ENCODE data around the gene VPS33A. TPM values are rescaled to one million over a fixed set of nuclear protein-coding genes. Genes with fewer than 3 reads are reported as not detected.

Gene VPS33A
- total and polyA plus RNA-seq, 2 of the 8 experiments (the other 6 are each of a cell fraction or from before 2014, with no cell fraction given) = 16.4 to 41.8 TPM

DNA sequence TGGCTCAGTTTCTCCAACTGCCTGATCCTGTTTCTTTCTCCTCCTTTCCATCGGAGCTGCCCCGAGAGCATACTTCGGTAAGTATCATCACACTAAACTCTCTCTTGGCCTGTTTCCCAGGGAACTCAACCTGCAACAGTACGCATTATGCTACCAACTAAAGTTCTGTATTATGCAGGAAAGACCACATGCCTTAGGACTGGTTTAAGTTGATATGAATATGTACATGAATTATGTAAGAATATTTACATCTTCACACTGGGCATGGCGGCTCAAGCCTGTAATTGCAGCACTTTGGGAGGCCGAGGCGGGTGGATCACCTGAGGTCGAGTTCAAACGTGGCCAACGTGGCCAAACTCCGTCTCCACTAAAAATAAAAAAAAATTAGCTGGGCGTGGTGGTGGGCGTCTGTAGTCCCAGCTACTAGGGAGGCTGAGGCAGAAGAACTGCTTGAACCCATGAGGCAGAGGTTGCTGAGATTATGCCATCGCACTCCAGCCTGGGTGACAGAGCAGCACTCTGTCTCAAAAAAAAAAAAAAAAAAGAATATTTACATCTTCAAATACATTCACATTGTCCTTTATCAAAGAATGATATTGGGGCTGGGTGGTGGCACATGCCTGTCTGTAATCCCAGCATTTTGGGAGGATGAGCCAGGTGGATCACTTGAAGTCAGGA is 31.9 kb upstream of the VPS33A start:
- Histone ChIP-seq H3K9me3 (ENCODE audit: insufficient read depth in 2 of 2, low read depth in 1 of 2, low read length in 1 of 2) (no peaks in the 10 kb centered on the region), H3K14ac (ENCODE audit: insufficient read length) (peak overlapping the region; percentile 72), H4K5ac (ENCODE audit: insufficient read length, low read depth, low read length) (no peak overlapping the region), H3K27me3 (replicated peaks in 1 of 4; ENCODE audit: control insufficient read depth in 3 of 4, extremely low read depth in 1 of 4, insufficient read depth in 3 of 4, low read length in 3 of 4) (no peaks in the 10 kb centered on the region), H3K23ac (ENCODE audit: insufficient read length) (no peak overlapping the region), H2AFZ (ENCODE audit: low read length) (no peak overlapping the region), H3K18ac (ENCODE audit: extremely low read depth, low read length) (no peak overlapping the region), H2BK5ac (ENCODE audit: low read depth, low read length) (no peak overlapping the region), H3K4ac (replicated peaks; ENCODE audit: insufficient read length, low read depth, low read length) (no peak overlapping the region), H4K91ac (replicated peaks; ENCODE audit: insufficient read length, low read length) (no peak overlapping the region), H3K9ac (replicated peaks in 1 of 4; ENCODE audit: extremely low read depth in 1 of 4, low read depth in 3 of 4, low read length in 3 of 4) (no peak overlapping the region), H2BK12ac (ENCODE audit: low read depth, low read length) (no peak overlapping the region), H3K4me1 (replicated peaks in 1 of 4; ENCODE audit: control insufficient read depth in 3 of 4, insufficient read depth in 4 of 4, low read length in 3 of 4) (peaks cover 0 to 2% (median 0%) of the 10 kb centered on the region in 4 experiments; a peak in 1 of 7 replicates), H3K79me2 (ENCODE audit: control insufficient read depth in 1 of 2, insufficient read depth in 2 of 2, low read length in 2 of 2) (no peaks in the 10 kb centered on the region), H2BK120ac (replicated peaks; ENCODE audit: low read depth, low read length) (no peak overlapping the region), H4K20me1 (replicated peaks in 1 of 2; ENCODE audit: control insufficient read depth in 1 of 2, insufficient read depth in 2 of 2, low read length in 2 of 2) (no peaks in the 10 kb centered on the region), H3K79me1 (ENCODE audit: low read depth, low read length) (no peaks in the 10 kb centered on the region), H3K36me3 (ENCODE audit: control insufficient read depth in 2 of 4, insufficient read depth in 4 of 4, low read length in 3 of 4) (no peaks in the 10 kb centered on the region), H2AK5ac (ENCODE audit: low read depth, low read length) (no peak overlapping the region), H2BK20ac (ENCODE audit: low read length) (no peak overlapping the region), H3K4me2 (ENCODE audit: insufficient read depth in 1 of 2, low read depth in 2 of 2, low read length in 2 of 2) (no peak overlapping the region), H3K56ac (replicated peaks; ENCODE audit: insufficient read length, low read depth, low read length) (no peak overlapping the region), H3K23me2 (ENCODE audit: low read depth, low read length) (no peaks in the 10 kb centered on the region), H3K4me3 (ENCODE audit: extremely low read depth in 1 of 4, insufficient read depth in 2 of 4, low read depth in 3 of 4, low read length in 4 of 4) (no peak overlapping the region), H3K27ac (ENCODE audit: low read depth, low read length) (no peak overlapping the region), H2BK15ac (ENCODE audit: low read length) (no peak overlapping the region), H4K8ac (ENCODE audit: extremely low read depth, insufficient read depth, low read length) (no peak overlapping the region)
- CTCF ChIA-PET (ENCODE audit: partially characterized antibody) = interaction anchor here (1.3 to 3.7 kb wide), 2 partner anchors 8 to 102 kb away, joined by 4 to 19 read pairs; no protein-coding TSS in a partner anchor
- FAIRE-seq = no peak
- peak in 1 of 2 experiments; percentile 17 for DNase-seq (ENCODE audit: low read depth in 1 of 2, low spot score in 2 of 2)
- POLR2A ChIA-PET (ENCODE audit: partially characterized antibody) = no interaction called here
- WGBS, 2 experiments (ENCODE audit: extremely low coverage in 1 of 2, insufficient coverage in 1 of 2, insufficient read length in 1 of 2, insufficient replicate concordance in 2 of 2, low coverage in 1 of 2, low lambda C conversion rate in 2 of 2, missing lambda C conversion rate in 1 of 2) = 95% methylated on average over 14 of the region's 14 CpGs; no CpG with 5 or more reads in 1 of the 2 experiments
- TF ChIP-seq SIN3A (conservative IDR thresholded peaks at IDR 0.05 in 1 of 2, IDR thresholded peaks at IDR 0.05 in 1 of 2; ENCODE audit: low read depth in 1 of 2, low read length in 2 of 2) (no peak), BRCA1 (IDR thresholded peaks at IDR 0.05; ENCODE audit: low read depth, low read length) (no peak), GABPA (IDR thresholded peaks at IDR 0.05; ENCODE audit: borderline replicate concordance, insufficient read depth, low read length) (no peak), CTBP2 (IDR thresholded peaks at IDR 0.05; ENCODE audit: borderline replicate concordance, insufficient read depth, insufficient read length, low read length) (no peak), ASH2L (IDR thresholded peaks at IDR 0.05; ENCODE audit: low read length) (no peak), SUZ12 (IDR thresholded peaks at IDR 0.05; ENCODE audit: low read length) (no peak), SIRT6 (IDR thresholded peaks at IDR 0.05; ENCODE audit: low read length) (no peak), TBP (IDR thresholded peaks at IDR 0.05; ENCODE audit: low read depth, low read length) (no peak)
- TF ChIP-seq, protein P1, sequence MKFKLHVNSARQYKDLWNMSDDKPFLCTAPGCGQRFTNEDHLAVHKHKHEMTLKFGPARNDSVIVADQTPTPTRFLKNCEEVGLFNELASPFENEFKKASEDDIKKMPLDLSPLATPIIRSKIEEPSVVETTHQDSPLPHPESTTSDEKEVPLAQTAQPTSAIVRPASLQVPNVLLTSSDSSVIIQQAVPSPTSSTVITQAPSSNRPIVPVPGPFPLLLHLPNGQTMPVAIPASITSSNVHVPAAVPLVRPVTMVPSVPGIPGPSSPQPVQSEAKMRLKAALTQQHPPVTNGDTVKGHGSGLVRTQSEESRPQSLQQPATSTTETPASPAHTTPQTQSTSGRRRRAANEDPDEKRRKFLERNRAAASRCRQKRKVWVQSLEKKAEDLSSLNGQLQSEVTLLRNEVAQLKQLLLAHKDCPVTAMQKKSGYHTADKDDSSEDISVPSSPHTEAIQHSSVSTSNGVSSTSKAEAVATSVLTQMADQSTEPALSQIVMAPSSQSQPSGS (IDR thresholded peaks at IDR 0.05; ENCODE audit: low read length) = no peak
- TF ChIP-seq, protein P2, sequence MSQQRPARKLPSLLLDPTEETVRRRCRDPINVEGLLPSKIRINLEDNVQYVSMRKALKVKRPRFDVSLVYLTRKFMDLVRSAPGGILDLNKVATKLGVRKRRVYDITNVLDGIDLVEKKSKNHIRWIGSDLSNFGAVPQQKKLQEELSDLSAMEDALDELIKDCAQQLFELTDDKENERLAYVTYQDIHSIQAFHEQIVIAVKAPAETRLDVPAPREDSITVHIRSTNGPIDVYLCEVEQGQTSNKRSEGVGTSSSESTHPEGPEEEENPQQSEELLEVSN (IDR thresholded peaks at IDR 0.05) = no peak
